ENCODE data around the gene SDR42E2. TPM values are rescaled to one million over a fixed set of nuclear protein-coding genes. Genes with fewer than 3 reads are reported as not detected.
"Not testable (repeated sequence)": the region's sequence is repeated elsewhere in the genome, so short reads cannot be mapped to it uniquely, and the experiment has no call there.

Gene SDR42E2
- total RNA-seq, 1 donor from 2014 or later, result not detected

- no peaks in the 10 kb centered on the region for H3K27me3 ChIP-seq
- H3K27ac ChIP-seq, result no peak overlapping the region
- DNase-seq (ENCODE audit: extremely low spot score in 2 of 2), result no peak
- no peaks in the 10 kb centered on the region for H3K36me3 ChIP-seq
- H3K9me3 ChIP-seq, result no peaks in the 10 kb centered on the region
- H3K4me3 ChIP-seq, result no peak overlapping the region
- no peaks in the 10 kb centered on the region for H3K4me1 ChIP-seq
- intact Hi-C loops (cut with DNase I), result no loop called here
- TF ChIP-seq POLR2A (IDR thresholded peaks at IDR 0.05) (no peak), POLR2AphosphoS5 (IDR thresholded peaks at IDR 0.05; ENCODE audit: insufficient read depth in 1 of 2, low read depth in 1 of 2) (no peak), CTCF (IDR thresholded peaks at IDR 0.05) (no peak)
Observed at GRCh38 chr16:22123146-22123545, 39.2 kb upstream of the SDR42E2 start.

GRCh38 chr16:22123759-22124490 lies 38.4 kb upstream of the SDR42E2 start:
- Histone ChIP-seq H3K27me3 (no peaks in the 10 kb centered on the region), H3K4me3 (no peak overlapping the region), H3K9me3 (no peaks in the 10 kb centered on the region), H3K36me3 (no peaks in the 10 kb centered on the region), H3K27ac (no peak overlapping the region), H3K4me1 (no peaks in the 10 kb centered on the region)
- TF ChIP-seq CTCF (IDR thresholded peaks at IDR 0.05), result no peak
- no peak for TF ChIP-seq POLR2A (IDR thresholded peaks at IDR 0.05)
- TF ChIP-seq POLR2AphosphoS5 (IDR thresholded peaks at IDR 0.05; ENCODE audit: insufficient read depth in 1 of 2, low read depth in 1 of 2), result no peak
- intact Hi-C loops (cut with DNase I), result no loop called here
- DNase-seq (ENCODE audit: extremely low spot score in 2 of 2), result no peak

GRCh38 chr16:22124583-22125284 lies 37.6 kb upstream of the SDR42E2 start:
- TF ChIP-seq POLR2A (IDR thresholded peaks at IDR 0.05), result no peak
- no peak for TF ChIP-seq POLR2AphosphoS5 (IDR thresholded peaks at IDR 0.05; ENCODE audit: insufficient read depth in 1 of 2, low read depth in 1 of 2)
- TF ChIP-seq CTCF (IDR thresholded peaks at IDR 0.05), result no peak
- intact Hi-C loops (cut with DNase I), result no loop called here
- DNase-seq (ENCODE audit: extremely low spot score in 2 of 2), result no peak
- Histone ChIP-seq H3K9me3 (no peaks in the 10 kb centered on the region), H3K4me1 (no peaks in the 10 kb centered on the region), H3K36me3 (no peaks in the 10 kb centered on the region), H3K27ac (no peak overlapping the region), H3K4me3 (no peak overlapping the region), H3K27me3 (no peaks in the 10 kb centered on the region)

- no peak for TF ChIP-seq POLR2AphosphoS5 (IDR thresholded peaks at IDR 0.05; ENCODE audit: insufficient read depth in 1 of 2, low read depth in 1 of 2)
- no peak for TF ChIP-seq POLR2A (IDR thresholded peaks at IDR 0.05)
- no peak for TF ChIP-seq CTCF (IDR thresholded peaks at IDR 0.05)
- no peaks in the 10 kb centered on the region for H3K9me3 ChIP-seq
- H3K4me3 ChIP-seq, result no peak overlapping the region
- intact Hi-C loops (cut with DNase I), result no loop called here
- no peaks in the 10 kb centered on the region for H3K27me3 ChIP-seq
- no peaks in the 10 kb centered on the region for H3K4me1 ChIP-seq
- H3K36me3 ChIP-seq, result no peaks in the 10 kb centered on the region
- DNase-seq (ENCODE audit: extremely low spot score in 2 of 2), result no peak
- H3K27ac ChIP-seq, result no peak overlapping the region
Observed at GRCh38 chr16:22126037-22126558, 36.2 kb upstream of the SDR42E2 start.

GRCh38 chr16:22128537-22128936 lies 33.8 kb upstream of the SDR42E2 start:
- H3K9me3 ChIP-seq; H3K27ac ChIP-seq; H3K4me1 ChIP-seq; H3K4me3 ChIP-seq; intact Hi-C loops (cut with DNase I); H3K27me3 ChIP-seq; H3K36me3 ChIP-seq; DNase-seq (ENCODE audit: extremely low spot score in 2 of 2): not testable (repeated sequence)

All from vagina (tissue), 2 donors.